ENCODE results near the gene OAS2.
"Not testable (repeated sequence)": the region's sequence is repeated elsewhere in the genome, so short reads cannot be mapped to it uniquely, and the experiment has no call there.

The OAS2 gene

DNA sequence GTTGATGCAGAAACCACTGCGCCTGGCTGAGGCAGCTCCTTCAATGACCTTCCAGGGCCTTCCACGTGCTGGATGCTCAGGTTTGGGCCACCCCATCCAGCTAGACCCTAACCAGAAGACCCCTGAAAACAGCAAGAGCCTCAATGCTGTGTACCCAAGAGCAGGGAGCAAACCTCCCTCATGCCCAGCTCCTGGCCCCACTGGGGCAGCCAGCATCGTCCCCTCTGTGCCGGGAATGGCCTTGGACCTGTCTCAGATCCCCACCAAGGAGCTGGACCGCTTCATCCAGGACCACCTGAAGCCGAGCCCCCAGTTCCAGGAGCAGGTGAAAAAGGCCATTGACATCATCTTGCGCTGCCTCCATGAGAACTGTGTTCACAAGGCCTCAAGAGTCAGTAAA lies 29.5 kb upstream of the OAS2 start:
- no peak for DNase-seq (ENCODE audit: low read depth)
- TF ChIP-seq CTCF (IDR thresholded peaks at IDR 0.05; ENCODE audit: low read length, missing control alignments): no peak

DNA sequence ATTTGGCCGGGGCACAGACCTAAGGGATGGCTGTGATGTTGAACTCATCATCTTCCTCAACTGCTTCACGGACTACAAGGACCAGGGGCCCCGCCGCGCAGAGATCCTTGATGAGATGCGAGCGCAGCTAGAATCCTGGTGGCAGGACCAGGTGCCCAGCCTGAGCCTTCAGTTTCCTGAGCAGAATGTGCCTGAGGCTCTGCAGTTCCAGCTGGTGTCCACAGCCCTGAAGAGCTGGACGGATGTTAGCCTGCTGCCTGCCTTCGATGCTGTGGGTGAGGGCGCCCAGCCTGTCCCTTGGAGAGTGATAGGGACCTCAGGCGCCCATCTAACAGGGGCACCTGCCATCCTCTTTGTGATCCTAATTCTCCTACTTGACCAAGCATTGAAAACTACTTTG lies 27.6 kb upstream of the OAS2 start:
- TF ChIP-seq CTCF (IDR thresholded peaks at IDR 0.05; ENCODE audit: low read length, missing control alignments): no peak
- no peak overlapping the region for H3K4me3 ChIP-seq (replicated peaks; ENCODE audit: low read depth, low read length)
- no peak for DNase-seq (ENCODE audit: low read depth)

More for the DNA sequence above, 29.5 kb upstream of the OAS2 start:
- H3K4me3 ChIP-seq (replicated peaks; ENCODE audit: low read depth, low read length): no peak overlapping the region

DNA sequence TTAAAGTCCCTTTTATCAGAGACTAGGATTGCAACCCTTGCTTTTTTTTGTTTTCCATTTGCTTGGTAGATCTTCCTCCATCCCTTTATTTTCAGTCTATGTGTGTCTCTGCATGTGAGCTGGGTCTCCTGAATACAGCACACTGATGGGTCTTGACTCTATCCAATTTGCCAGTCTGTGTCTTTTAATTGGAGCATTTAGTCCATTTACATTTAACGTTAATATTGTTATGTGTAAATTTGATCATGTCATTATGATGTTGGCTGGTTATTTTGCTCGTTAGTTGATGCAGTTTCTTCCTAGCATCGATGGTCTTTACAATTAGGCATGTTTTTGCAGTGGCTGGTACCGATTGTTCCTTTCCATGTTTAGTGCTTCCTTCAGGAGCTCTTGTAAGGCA lies 21.2 kb upstream of the OAS2 start:
- not testable (repeated sequence) for DNase-seq (ENCODE audit: low read depth); H3K4me3 ChIP-seq (replicated peaks; ENCODE audit: low read depth, low read length)

- DNase-seq (ENCODE audit: low read depth): no peak
- TF ChIP-seq CTCF (IDR thresholded peaks at IDR 0.05; ENCODE audit: low read length, missing control alignments): no peak
- H3K4me3 ChIP-seq (replicated peaks; ENCODE audit: low read depth, low read length): no peak overlapping the region
Measured at GRCh38 chr12:112961074-112961473, 17.2 kb upstream of the OAS2 start.

- TF ChIP-seq CTCF (IDR thresholded peaks at IDR 0.05; ENCODE audit: low read length, missing control alignments): no peak
Measured at GRCh38 chr12:112961536-112961935, 16.8 kb upstream of the OAS2 start.

DNA sequence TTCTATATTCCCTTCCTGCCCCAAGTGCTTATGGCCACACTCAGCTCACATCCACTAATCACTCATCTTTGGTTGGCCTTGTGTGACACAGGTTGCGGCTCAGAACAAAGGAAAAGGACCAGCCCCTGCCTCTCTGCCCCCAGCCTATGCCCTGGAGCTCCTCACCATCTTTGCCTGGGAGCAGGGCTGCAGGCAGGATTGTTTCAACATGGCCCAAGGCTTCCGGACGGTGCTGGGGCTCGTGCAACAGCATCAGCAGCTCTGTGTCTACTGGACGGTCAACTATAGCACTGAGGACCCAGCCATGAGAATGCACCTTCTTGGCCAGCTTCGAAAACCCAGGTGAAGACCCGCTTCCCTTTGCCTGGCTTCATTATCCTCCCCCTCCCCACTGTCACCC lies 15.8 kb upstream of the OAS2 start:
- DNase-seq (ENCODE audit: low read depth): no peak
- no peak for TF ChIP-seq CTCF (IDR thresholded peaks at IDR 0.05; ENCODE audit: low read length, missing control alignments)

More at GRCh38 chr12:112961536-112961935, 16.8 kb upstream of the OAS2 start:
- no peak overlapping the region for H3K4me3 ChIP-seq (replicated peaks; ENCODE audit: low read depth, low read length)
- DNase-seq (ENCODE audit: low read depth): no peak

GRCh38 chr12:112963227-112963861 lies 15.0 kb upstream of the OAS2 start:
- no peak for TF ChIP-seq CTCF (IDR thresholded peaks at IDR 0.05; ENCODE audit: low read length, missing control alignments)
- no peak overlapping the region for H3K4me3 ChIP-seq (replicated peaks; ENCODE audit: low read depth, low read length)
- no peak for DNase-seq (ENCODE audit: low read depth)

More for the DNA sequence above, 15.8 kb upstream of the OAS2 start:
- H3K4me3 ChIP-seq (replicated peaks; ENCODE audit: low read depth, low read length): no peak overlapping the region

All from fibroblast of pulmonary artery (primary cell).